Cerebellar cortex (tissue), 1 donor: ENCODE measurements around the gene RIPOR1.
"Not testable (repeated sequence)": the region's sequence is repeated elsewhere in the genome, so short reads cannot be mapped to it uniquely, and the experiment has no call there.

ENCODE experiments used
- DNase-seq: peaks from one replicate; pipeline ENCODE4 v3.0.0-alpha.2; 2015; ENCODE audit warnings: low spot score

Gene RIPOR1

GRCh38 chr16:67516296-67517154 lies 12.1 kb upstream of the RIPOR1 start:
- no peak for DNase-seq

- no peak for DNase-seq
Observed at GRCh38 chr16:67517155-67517445, 11.5 kb upstream of the RIPOR1 start.

- DNase-seq: no peak
Observed at GRCh38 chr16:67517661-67518423, 10.8 kb upstream of the RIPOR1 start.

GRCh38 chr16:67518676-67519075 lies 10.0 kb upstream of the RIPOR1 start:
- DNase-seq: no peak

- DNase-seq: no peak
Observed at GRCh38 chr16:67519242-67519641, 9.4 kb upstream of the RIPOR1 start.

GRCh38 chr16:67521095-67521804 lies 7.4 kb upstream of the RIPOR1 start:
- DNase-seq: peak; percentile 96

GRCh38 chr16:67525176-67525860 lies 3.3 kb upstream of the RIPOR1 start:
- DNase-seq: no peak

GRCh38 chr16:67526149-67526791 lies 2.4 kb upstream of the RIPOR1 start:
- DNase-seq: no peak

- no peak for DNase-seq
Observed at GRCh38 chr16:67528870-67529581, 397 bp downstream of the RIPOR1 start.

GRCh38 chr16:67529582-67530012 lies 968 bp downstream of the RIPOR1 start:
- DNase-seq: no peak

- no peak for DNase-seq
Observed at GRCh38 chr16:67530013-67530939, 1.6 kb downstream of the RIPOR1 start.

GRCh38 chr16:67531247-67531646 lies 2.6 kb downstream of the RIPOR1 start:
- DNase-seq: no peak

GRCh38 chr16:67533024-67533560 lies 4.5 kb downstream of the RIPOR1 start:
- no peak for DNase-seq

GRCh38 chr16:67533987-67534386 lies 5.4 kb downstream of the RIPOR1 start:
- not testable (repeated sequence) for DNase-seq

GRCh38 chr16:67534431-67534830 lies 5.8 kb downstream of the RIPOR1 start:
- DNase-seq: no peak

GRCh38 chr16:67535201-67535600 lies 6.6 kb downstream of the RIPOR1 start:
- DNase-seq: no peak

GRCh38 chr16:67537270-67537635 lies 8.6 kb downstream of the RIPOR1 start:
- no peak for DNase-seq

- DNase-seq: no peak
Observed at GRCh38 chr16:67537636-67538591, 9.3 kb downstream of the RIPOR1 start.
